Stimulated activated CD4-positive, alpha-beta T cell treated with anti-CD3 and anti-CD28 coated beads, Interleukin-1b, Interleukin-23, amount 100 ng/mL, for 24 hours (primary cell): ENCODE data around the gene C4B.
A peak's percentile ranks its signal among the peaks of the same experiment; 100 is the strongest.
"Not testable (repeated sequence)": the region's sequence is repeated elsewhere in the genome, so short reads cannot be mapped to it uniquely, and the experiment has no call there.

Experiments
- DNase-seq, 4 experiments: peaks; one replicate each; pipeline ENCODE4 v3.0.0-alpha.2; 2020; ENCODE audit warnings: low read depth in 4 of 4, low spot score in 1 of 4

Gene C4B

DNA sequence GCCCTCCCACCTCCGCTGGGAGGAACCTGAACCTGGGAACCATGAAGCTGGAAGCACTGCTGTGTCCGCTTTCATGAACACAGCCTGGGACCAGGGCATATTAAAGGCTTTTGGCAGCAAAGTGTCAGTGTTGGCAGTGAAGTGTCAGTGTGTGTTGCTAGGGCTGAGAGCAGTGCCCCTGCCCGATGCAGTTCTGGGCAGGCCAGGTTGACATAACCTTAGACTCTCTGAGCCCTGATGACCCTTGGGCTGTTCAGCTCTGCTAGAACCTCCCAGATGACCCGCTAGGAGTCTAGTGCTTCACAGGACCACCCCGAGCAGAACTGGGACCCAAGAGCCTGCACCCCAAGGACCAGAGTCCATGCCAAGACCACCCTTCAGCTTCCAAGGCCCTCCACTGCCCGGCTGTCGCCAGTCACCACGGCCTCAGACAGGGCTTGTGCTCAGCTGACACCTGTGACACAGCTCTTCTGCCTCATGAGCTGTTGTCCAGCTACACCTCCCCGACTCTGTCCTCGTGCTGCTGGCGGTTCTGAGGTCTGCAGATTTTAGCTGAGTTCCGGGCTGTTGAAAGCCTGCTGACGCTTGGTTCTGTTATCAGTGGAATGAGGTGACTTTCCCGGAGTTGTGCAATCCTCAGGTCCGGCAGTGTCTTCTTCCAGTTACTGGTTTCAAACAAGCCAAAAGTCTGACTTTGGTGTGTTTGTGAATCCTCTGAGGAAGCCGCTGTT, 20.9 kb downstream of the C4B start:
- not testable (repeated sequence) for DNase-seq

DNA sequence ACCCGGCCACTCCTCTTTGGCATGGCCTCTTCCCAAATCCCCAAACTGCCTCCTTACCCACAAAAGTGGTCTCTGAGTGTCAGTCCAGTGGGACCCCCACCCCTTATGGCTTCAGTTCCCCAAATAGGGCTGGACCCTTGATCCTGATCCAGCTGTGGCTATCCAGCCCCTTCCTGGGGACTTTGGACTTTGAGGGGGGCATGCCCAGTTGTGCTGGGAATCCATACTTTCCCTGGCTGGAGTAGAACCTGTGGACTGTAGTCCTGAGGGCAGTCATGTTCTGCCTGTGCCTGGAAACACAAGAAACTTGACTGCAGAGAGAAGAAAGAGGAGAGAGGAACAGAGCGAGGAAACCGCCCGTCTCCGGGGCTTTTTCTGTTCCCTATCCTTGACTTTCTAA, 22.5 kb downstream of the C4B start:
- DNase-seq, result not testable (repeated sequence)

DNA sequence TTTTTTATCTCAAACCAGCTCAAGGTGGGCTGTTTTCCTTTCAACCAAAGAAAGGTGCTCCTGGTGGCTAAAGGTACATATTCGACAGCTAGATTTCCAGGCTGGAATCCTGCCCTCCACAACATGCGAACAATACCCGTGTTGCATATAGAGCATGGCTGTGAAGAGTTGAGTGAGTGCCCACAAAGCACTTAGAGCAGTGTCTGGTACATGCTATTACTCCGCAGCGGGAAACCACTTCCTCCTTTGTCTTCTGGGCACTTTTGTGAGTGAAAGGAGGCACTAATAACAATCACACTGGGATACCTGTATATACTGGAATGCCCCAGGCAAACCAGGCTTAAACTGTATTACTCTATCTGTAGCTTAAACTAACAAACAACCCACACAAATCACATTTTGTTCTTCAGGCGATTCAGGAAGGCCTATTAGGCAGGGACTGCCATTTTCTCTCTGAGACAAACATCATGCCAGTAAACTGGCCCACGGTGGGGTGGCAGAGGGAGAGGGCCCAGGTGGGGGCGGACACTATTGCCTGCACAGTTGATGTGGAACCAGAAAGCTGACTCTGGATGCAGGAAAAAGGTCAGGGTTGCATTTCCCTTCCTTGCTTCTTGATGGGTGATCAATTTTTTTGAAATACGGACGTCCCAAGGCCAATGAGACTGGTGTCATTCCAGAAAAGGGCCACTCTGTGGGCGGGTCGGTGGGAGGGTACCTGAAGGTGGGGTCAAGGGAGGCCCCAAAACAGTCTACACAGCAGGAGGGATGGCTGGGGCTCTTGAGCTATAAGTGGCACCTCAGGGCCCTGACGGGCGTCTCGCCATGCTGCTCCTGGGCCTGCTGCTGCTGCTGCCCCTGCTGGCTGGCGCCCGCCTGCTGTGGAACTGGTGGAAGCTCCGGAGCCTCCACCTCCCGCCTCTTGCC, 23.3 kb downstream of the C4B start, which contains the start of gene CYP21A2:
Gene CYP21A2, plus strand, starts transcription at position 818 of the 927 bp plus-strand sequence. Its CDS starts 8 bp downstream, at position 826.
- not testable (repeated sequence) for DNase-seq

DNA sequence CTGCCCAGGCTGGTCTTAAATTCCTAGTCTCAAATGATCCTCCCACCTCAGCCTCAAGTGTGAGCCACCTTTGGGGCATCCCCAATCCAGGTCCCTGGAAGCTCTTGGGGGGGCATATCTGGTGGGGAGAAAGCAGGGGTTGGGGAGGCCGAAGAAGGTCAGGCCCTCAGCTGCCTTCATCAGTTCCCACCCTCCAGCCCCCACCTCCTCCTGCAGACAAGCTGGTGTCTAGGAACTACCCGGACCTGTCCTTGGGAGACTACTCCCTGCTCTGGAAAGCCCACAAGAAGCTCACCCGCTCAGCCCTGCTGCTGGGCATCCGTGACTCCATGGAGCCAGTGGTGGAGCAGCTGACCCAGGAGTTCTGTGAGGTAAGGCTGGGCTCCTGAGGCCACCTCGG, 24.3 kb downstream of the C4B start:
- not testable (repeated sequence) for DNase-seq

DNA sequence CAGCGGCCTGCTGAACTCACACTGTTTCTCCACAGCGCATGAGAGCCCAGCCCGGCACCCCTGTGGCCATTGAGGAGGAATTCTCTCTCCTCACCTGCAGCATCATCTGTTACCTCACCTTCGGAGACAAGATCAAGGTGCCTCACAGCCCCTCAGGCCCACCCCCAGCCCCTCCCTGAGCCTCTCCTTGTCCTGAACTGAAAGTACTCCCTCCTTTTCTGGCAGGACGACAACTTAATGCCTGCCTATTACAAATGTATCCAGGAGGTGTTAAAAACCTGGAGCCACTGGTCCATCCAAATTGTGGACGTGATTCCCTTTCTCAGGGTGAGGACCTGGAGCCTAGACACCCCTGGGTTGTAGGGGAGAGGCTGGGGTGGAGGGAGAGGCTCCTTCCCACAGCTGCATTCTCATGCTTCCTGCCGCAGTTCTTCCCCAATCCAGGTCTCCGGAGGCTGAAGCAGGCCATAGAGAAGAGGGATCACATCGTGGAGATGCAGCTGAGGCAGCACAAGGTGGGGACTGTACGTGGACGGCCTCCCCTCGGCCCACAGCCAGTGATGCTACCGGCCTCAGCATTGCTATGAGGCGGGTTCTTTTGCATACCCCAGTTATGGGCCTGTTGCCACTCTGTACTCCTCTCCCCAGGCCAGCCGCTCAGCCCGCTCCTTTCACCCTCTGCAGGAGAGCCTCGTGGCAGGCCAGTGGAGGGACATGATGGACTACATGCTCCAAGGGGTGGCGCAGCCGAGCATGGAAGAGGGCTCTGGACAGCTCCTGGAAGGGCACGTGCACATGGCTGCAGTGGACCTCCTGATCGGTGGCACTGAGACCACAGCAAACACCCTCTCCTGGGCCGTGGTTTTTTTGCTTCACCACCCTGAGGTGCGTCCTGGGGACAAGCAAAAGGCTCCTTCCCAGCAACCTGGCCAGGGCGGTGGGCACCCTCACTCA, 25.0 kb downstream of the C4B start:
- DNase-seq, result not testable (repeated sequence)

DNA sequence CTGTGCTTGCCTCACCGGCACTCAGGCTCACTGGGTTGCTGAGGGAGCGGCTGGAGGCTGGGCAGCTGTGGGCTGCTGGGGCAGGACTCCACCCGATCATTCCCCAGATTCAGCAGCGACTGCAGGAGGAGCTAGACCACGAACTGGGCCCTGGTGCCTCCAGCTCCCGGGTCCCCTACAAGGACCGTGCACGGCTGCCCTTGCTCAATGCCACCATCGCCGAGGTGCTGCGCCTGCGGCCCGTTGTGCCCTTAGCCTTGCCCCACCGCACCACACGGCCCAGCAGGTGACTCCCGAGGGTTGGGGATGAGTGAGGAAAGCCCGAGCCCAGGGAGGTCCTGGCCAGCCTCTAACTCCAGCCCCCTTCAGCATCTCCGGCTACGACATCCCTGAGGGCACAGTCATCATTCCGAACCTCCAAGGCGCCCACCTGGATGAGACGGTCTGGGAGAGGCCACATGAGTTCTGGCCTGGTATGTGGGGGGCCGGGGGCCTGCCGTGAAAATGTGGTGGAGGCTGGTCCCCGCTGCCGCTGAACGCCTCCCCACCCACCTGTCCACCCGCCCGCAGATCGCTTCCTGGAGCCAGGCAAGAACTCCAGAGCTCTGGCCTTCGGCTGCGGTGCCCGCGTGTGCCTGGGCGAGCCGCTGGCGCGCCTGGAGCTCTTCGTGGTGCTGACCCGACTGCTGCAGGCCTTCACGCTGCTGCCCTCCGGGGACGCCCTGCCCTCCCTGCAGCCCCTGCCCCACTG, 25.9 kb downstream of the C4B start:
- not testable (repeated sequence) for DNase-seq

DNA sequence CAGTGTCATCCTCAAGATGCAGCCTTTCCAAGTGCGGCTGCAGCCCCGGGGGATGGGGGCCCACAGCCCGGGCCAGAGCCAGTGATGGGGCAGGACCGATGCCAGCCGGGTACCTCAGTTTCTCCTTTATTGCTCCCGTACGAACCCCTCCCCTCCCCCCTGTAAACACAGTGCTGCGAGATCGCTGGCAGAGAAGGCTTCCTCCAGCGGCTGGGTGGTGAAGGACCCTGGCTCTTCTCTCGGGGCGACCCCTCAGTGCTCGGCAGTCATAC, 26.4 kb downstream of the C4B start:
- not testable (repeated sequence) for DNase-seq

DNA sequence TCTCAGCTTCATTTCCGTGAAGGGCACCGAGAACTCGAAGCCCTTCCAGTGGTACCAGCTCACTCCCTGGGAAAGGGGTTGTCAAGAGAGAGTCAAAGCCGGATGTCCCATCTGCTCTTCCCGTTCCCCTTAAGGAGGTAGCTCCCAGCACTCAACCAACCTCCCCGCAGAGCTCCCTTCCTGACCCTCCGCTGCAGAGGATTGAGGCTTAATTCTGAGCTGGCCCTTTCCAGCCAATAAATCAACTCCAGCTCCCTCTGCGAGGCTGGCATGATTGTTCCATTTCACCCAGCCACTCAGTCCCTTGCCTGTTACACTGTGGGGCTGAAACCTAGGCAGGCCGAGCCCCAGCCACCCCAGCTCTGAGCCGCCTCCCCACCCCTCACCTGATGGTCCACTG, 26.8 kb downstream of the C4B start:
- DNase-seq, result not testable (repeated sequence)

DNA sequence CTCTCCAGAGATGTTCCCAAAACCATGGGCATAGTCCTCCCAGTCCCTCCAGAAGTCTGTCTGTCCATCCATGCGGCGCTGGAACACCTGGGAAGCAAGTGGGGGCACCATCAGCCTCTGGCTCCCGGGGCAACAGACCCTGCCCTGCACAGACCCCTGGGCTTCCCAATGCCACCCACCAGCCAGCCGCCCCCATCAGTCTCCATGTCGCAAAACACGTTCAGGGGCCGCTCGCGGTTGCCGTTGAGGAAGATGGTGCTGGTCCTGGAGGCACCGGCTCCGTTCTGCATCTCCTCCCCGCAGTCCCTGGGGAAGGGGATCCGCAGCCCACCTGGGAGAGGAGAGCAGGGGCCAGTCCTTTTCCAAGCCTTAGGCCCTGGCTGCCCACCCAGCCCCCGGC, 27.7 kb downstream of the C4B start:
- DNase-seq, result not testable (repeated sequence)

DNA sequence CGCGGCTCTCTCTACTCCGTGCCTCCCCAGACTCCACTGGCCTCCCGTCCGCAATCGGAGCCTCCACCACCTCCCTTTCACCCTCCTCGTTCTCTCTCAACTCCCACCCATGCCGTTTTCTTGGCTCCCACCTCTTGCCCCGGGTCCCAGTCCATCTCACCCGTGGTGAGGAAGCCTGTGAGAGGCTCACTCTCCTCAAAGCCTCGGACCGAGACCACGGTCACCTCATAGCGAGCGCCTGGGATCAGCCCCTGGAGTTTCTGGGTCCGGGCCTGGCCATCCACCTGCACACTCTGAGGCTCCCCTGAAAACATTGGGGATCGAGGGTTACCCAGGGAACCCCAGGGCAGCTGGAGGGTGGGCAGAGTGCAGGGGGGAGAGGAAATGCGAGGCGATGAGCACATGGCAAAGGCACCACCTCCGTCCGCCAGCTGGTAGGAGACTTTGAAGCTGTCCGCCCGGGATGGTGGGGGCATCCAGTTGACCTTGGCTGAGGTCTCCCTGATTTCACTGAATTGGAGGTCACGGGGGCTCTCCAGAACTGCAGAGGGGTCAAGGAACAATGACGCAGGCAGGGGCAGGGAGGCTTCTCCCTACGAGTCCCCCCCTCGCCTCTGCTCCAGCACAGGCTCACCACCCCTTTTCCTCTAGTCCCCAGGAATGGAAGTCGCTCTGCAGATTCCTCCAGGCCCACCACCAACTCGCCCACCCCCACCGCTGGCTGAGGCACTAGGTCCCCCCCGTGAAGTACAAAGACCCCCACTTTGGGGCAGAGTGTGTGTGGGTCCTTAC, 29.2 kb downstream of the C4B start:
- DNase-seq, result not testable (repeated sequence)

DNA sequence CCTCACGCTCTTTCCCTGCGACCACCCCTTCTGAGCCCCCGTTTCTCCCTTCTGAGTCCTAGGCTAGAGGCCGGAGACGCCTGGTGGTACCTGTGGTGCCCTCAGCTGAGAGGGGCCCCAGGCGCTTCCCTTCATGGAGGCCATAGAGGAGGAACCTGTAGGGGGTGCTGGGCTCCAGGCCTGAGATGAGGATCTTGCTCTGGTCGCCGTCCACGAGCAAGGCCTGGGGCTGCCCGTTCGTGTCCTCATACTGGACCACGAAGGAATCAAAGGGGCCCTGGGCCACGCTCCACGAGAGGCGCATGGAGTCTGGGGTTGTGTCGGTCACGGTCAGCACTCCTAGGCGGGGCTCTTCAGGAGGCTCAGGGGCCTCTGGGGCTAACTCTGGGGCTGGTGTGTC, 30.3 kb downstream of the C4B start:
- not testable (repeated sequence) for DNase-seq

DNA sequence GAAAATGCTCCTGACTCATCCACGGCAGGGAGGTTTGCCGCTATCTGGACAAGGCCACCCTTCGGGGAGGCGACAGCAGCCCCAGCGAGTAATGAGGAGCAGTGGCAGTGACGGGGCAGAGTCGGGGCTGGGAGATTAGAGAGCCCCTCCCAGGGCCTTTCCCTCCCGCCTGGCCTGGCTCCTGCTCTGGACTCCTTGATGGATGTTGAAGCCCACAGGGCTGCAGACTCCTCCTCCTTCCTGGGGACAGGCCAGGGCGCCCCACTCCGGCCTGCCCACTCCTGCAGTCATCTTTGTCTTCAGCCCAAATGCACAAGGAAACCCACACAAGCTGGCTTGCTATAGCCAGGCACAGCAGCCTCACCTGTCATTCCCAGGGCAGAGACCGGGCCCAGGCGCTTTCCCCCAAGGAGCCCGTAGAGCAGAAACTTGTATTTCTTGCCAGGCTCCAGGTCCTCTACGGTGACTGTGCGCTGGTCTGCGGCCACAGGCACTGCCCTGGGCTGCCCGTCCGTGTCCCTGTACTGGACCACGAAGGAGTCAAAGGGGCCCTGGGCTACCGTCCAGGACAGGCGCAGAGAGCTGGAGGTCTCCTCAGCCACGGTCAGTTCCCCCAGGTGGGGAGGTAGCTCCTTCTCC, 31.3 kb downstream of the C4B start:
- no peak for DNase-seq

DNA sequence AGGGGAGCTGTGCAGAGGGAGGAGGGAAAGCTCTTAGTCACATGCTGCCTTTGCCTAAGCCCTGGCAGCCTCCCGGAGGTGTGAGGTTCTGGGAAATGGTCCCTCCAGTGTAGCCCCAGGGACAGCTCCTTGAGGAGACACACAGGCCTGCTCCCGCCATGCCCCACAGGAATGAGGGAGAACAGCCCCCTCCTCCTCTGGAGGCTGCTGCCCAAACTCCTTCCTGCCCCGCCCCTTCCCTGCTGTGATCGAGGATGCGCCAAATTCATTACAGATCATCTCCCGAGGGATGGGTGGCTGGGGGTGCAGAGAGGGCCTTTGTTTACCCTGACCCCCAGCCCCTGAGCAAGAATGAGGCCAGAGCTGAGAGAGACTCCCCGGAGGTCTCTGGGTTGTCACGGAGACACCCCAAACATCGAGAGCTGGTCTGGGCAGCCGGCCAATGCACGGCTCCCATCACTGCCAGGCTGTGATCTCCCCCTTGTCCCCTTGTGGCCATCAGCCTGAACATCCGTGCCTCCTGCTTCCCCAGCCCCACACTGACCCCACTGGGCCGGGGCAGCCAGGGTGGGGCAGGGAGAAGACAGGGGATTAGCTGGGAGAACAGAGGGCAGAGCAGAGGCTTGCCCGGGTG, 32.0 kb downstream of the C4B start:
- DNase-seq, result no peak

DNA sequence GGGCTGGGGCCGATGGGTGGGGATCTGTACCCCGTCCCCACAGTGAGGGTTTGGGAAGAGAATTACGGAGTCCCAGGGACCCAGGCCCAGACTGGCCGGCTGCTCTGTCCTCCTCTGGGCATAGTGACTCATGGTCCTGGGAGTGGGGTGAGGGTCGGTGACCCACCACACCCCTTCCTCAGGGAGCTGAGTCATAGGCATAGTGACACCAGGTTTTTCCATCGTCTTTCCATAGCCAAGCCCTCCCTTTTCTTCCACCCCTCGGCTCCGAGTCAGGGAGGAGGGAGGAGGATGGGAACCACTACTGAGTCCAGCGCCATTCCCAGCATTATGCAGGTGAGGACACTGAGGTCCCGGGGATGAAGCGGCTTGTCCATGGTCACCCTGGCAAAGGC, 32.5 kb downstream of the C4B start:
- DNase-seq, result no peak

DNA sequence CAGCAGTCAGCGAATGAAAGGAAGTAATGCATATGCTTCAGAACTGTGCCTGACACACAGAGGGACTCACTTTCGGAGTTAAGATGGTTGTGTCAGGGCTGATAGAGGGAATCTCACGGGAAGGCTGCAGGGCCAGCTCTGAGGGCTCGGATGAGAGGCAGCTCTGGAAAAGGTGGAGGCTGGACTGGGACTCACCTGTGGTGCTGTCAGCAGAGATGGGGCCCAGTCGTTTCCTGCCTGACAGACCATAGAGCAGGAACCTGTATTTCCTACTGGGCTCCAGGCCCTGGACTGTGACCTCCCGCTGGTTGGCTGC, 32.9 kb downstream of the C4B start:
- no peak for DNase-seq

DNA sequence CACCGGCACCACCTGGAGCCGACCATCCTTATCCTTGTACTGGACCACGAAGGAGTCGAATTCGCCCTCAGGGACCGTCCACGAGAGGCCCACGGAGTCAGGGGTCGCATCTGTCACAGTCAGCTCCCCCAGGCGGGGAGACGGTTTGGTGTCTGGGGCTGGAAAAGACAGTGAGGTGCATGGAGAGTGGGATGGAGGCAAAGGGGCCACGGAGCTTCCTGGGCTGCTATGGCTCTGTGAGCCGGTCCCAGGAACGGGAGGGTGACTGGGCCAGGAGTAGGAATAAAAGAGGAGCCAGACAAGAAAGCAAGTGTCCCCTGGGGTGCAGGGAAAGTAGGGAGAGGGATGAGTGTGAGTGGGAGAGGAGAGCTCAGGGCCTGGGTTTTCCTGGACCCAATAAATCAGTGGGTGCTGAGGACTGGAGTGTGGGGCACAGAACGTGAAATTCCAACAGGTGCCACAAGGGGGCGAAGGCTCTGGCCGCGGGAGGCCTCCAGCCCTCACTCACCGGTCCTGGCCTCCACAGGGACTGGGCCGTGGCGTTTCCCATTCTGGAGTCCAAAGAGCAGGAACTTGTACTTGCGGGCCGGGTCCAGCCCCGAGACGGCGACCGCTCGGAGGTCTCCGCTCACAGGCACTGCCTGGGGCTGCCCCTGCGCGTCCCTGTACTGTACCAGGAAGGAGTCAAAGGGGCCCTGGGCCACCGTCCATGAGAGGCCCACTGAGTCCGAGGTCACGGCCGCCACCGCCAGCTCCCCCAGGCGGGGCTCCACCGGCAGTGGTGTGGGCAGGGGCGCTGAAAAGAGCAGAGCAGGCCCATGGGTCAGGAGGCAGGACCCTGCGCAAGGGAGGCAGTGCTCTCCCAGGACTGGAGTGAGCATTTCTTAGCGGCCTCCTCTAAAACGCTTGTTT, 33.5 kb downstream of the C4B start:
- peak; percentile 36 to 71 (median 51) for DNase-seq

DNA sequence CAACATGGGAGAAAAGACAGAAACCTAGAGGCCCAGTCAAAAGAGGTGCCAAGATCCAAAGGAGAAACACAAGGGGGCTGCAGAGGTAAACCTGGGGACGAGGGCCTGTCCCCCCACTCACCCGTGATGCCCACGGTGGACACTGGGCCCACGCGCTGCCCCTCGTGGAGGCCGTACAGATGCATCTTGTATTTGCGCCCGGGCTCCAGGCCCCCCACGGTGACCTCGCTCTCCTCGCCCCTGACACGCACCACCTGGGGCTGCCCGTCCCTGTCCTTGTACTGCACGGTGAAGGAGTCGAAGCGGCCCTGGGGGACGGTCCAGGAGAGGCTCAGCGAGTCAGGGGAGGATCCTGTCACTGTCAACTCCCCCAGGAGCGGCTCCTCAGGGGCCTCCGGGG, 34.6 kb downstream of the C4B start:
- DNase-seq, result not testable (repeated sequence)

DNA sequence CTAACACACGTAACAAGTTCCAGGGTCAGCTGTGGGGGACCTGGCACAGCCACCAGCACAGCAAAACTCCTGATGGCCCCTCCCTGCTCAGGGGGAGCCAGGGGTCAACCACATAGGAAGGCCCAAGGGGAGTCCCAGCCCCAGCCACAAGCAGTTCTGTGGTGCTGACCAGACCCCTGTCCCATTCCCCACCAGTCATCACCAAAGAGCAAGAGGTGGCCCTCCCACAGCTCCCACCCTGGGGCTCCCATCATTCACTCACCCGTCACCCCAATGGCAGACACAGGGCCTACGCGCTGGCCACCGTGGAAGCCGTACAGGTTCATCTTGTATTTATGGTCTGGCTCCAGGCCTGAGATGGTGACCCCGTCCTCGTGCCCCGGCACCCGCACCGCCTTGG, 35.1 kb downstream of the C4B start:
- not testable (repeated sequence) for DNase-seq
